Mucosa of descending colon (tissue), 3 donors: ENCODE results near the gene SFPQ. TPM values are rescaled to one million over a fixed set of nuclear protein-coding genes. Genes with fewer than 3 reads are reported as not detected.

ENCODE experiments used
- ATAC-seq: fragments of 200-7000 bp; cut with Tn5 transposase; one replicate; pipeline ENCODE4 v1.9.1; 2020; ENCODE audit warnings: mild to moderate bottlenecking, moderate library complexity
- DNase-seq, 3 donors: peaks; one replicate each; pipeline ENCODE4 v3.0.0-alpha.2; 2020
- H3K36me3 ChIP-seq: fragments of 200-600 bp; one replicate; pipeline ENCODE4 v1.8.0; 2021; ENCODE audit warnings: low read depth, mild to moderate bottlenecking
- H3K4me1 ChIP-seq: fragments of 200-600 bp; one replicate; pipeline ENCODE4 v1.8.0; 2021; ENCODE audit warnings: low read depth, mild to moderate bottlenecking
- H3K4me3 ChIP-seq: fragments of 200-600 bp; one replicate; pipeline ENCODE4 v1.8.0; 2021; ENCODE audit warnings: mild to moderate bottlenecking
- H3K9me3 ChIP-seq: fragments of 200-600 bp; one replicate; pipeline ENCODE4 v1.8.0; 2021; ENCODE audit warnings: mild to moderate bottlenecking
- CTCF ChIP-seq: fragments of 200-600 bp; IDR thresholded peaks from one replicate; pipeline ENCODE4 v1.8.0; 2022; ENCODE audit warnings: antibody characterized with exemption, mild to moderate bottlenecking
- intact Hi-C, 2 donors: fragments of 100-400 bp; cut with DNase I in 1 of 2; cut with micrococcal nuclease in 1 of 2; formaldehyde crosslinking; loops; one replicate each; pipeline versions ENCODE4 v1.11.0 to v1.11.1; 2022; cut with DNase I, micrococcal nuclease
- total RNA-seq, 3 donors: library from RNA; stranded (reverse); fragmentation: NEBNext Ultra II Directional in 2 of 3; extraction: Animal tissue kit (Norgen Biotek cat#: 25700) in 2 of 3; gene quantifications; one replicate each; pipeline versions ENCODE4 v1.2.1 to v1.2.4, GENCODE V29; 2021 to 2023
- donor health status: DM: no; HTN: no; CAD: no; lungs with moderate emphysema.
- donor health status: DM: no; HTN: no; CAD: no.
- donor health status: DM: no; HTN: yes; CAD: no.

SFPQ gene
- total RNA-seq, 3 donors from 2014 or later: 164 to 196 (median 174) TPM

DNA sequence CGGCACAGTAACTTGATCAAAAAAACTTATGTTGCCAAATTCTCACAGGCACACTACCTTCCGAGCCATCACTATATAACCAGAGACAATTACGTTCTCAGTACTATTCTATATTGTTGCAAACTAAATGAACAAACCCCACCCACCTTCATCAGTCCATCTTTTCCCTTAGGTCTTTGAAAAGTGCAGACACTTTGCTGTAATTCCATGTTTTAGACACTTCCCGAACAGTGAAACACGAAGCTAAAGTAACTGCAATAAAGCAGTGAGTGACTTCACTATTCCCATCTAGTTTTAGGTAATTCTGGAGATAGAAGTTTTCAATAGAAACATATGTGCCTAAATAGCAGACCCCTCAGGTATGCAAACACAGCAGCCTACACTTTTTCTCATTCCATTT is 7.7 kb downstream of the SFPQ start:
- ATAC-seq (no peak), DNase-seq (no peak)
- TF ChIP-seq CTCF: no peak
- Histone ChIP-seq H3K9me3 (no peaks in the 10 kb centered on the region), H3K4me1 (peaks cover 22% of the 10 kb centered on the region), H3K36me3 (peaks cover 6% of the 10 kb centered on the region), H3K4me3 (no peak overlapping the region)
- intact Hi-C loops: no loop called here

DNA sequence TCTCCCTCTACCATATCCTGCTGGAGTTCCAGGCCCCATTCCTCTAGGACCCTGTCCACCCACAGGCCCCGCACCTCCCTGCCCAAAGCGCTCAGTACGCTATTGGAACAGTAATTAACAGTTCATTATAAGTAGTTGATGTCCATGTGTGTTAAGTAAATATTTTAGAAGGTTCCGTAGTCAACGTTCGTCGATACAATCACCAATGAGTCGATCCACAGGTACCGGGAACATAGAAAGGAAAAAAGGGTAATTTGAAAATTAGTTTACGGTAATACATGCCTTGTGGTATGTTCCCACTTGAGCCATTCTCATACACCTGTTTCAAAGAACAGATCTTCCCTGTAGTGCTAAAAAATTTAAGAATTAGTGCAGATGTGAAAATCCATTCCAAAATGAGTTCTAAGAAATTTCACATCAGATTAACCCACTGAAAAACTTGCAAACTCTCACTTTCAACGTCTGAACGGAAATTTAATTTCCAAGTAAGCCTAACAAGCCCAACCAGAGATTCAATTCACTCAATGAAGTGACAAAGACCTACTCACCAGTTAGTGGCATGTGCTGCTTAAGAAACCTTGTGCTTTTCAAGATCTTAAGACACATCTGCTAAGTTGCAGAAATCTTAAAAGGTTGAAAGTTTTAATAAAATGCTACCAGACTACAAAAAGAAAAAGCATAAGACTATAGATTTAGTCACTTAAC is 8.3 kb downstream of the SFPQ start:
- intact Hi-C loops: no loop called here
- Histone ChIP-seq H3K4me1 (peaks cover 16% of the 10 kb centered on the region), H3K9me3 (no peaks in the 10 kb centered on the region), H3K4me3 (no peak overlapping the region), H3K36me3 (peaks cover 6% of the 10 kb centered on the region)
- ATAC-seq (no peak), DNase-seq (no peak)
- TF ChIP-seq CTCF: no peak

- no peak for TF ChIP-seq CTCF
- peaks cover 13% of the 10 kb centered on the region for H3K4me1 ChIP-seq
- intact Hi-C loops: no loop called here
- DNase-seq (no peak), ATAC-seq (no peak)
- H3K4me3 ChIP-seq: no peak overlapping the region
- no peaks in the 10 kb centered on the region for H3K9me3 ChIP-seq
- peaks cover 21% of the 10 kb centered on the region for H3K36me3 ChIP-seq
Observed at GRCh38 chr1:35181790-35182455, 11.0 kb downstream of the SFPQ start.

DNA sequence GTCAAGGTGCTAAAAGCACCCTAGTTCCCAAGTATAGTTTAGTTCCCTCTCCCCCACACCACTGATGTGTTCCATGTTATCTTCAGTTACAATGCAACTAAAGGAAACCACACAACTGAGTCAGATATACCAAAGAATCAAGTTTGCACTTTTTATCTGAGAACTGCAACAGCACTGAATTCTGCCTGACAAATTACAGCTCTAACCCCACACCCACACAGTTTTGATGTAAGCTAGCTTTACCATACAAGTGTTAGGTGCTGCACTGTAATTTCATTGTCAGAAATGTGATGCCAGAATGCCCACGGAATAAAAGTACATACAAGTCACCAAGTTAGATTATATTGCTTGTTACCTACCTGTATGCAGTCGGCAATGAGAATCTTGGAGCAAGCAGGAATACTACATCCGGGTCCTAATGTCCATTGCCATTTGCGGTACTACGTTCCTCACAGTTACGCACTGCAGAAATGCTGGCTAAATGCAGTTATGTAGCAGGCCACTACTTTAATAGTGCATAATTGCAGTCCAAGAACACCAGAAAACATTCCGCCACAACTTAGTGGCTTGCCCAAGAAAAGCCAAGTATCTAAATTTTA is 12.1 kb downstream of the SFPQ start:
- no peak for TF ChIP-seq CTCF
- DNase-seq (no peak), ATAC-seq (no peak)
- no peaks in the 10 kb centered on the region for H3K9me3 ChIP-seq
- intact Hi-C loops: no loop called here
- H3K4me3 ChIP-seq: no peak overlapping the region
- peaks cover 5% of the 10 kb centered on the region for H3K4me1 ChIP-seq
- peaks cover 29% of the 10 kb centered on the region for H3K36me3 ChIP-seq

DNA sequence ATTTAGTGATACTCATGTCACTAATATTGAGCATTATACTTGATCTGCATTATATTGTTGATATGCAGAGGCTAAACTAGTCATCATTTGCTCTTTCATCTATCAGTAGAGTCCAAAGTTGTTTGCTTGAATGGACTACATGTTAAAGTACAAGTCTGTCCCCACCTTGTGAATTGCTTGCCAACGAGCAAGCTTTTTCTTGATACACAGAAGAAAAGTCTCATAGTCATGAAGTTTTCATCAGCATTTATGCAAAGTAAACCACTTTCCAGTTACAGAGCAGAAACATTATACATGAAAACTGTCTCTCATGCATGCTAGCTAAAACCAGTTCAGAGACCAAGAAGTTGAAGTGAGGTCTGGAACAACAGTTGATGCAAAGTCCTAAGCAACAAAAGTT is 13.0 kb downstream of the SFPQ start:
- peaks cover 5% of the 10 kb centered on the region for H3K4me1 ChIP-seq
- no peak for TF ChIP-seq CTCF
- no peaks in the 10 kb centered on the region for H3K9me3 ChIP-seq
- ATAC-seq (no peak), DNase-seq (no peak)
- intact Hi-C loops: no loop called here
- H3K4me3 ChIP-seq: no peak overlapping the region
- H3K36me3 ChIP-seq: peaks cover 29% of the 10 kb centered on the region
